ENCODE measurements around the gene DPP4. TPM values are rescaled to one million over a fixed set of nuclear protein-coding genes. Genes with fewer than 3 reads are reported as not detected.

DPP4 gene
- total and polyA plus RNA-seq, 2 of the 13 experiments (the other 11 are each of a cell fraction or from before 2014, with no cell fraction given) = 39.4 to 109 TPM

DNA sequence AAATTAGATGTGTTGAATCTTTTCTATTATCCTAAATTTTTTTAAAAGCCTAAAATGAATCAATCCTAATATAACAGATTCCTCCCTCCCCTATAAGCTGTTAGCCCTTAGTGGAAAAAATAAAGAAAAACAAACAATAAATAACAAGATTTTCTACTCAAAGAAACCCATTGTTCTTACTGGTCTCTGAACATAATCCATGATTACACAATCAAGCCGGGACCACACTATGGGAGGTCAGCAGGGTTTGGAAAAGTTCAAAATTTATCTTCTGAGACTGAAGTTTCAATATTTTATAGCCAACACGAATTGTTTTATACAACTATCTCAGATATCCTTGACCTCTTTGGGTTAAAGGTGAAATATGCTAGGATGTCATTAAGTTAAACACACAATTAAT, 57.9 kb downstream of the DPP4 start (continued):
- TF ChIP-seq, protein P1, sequence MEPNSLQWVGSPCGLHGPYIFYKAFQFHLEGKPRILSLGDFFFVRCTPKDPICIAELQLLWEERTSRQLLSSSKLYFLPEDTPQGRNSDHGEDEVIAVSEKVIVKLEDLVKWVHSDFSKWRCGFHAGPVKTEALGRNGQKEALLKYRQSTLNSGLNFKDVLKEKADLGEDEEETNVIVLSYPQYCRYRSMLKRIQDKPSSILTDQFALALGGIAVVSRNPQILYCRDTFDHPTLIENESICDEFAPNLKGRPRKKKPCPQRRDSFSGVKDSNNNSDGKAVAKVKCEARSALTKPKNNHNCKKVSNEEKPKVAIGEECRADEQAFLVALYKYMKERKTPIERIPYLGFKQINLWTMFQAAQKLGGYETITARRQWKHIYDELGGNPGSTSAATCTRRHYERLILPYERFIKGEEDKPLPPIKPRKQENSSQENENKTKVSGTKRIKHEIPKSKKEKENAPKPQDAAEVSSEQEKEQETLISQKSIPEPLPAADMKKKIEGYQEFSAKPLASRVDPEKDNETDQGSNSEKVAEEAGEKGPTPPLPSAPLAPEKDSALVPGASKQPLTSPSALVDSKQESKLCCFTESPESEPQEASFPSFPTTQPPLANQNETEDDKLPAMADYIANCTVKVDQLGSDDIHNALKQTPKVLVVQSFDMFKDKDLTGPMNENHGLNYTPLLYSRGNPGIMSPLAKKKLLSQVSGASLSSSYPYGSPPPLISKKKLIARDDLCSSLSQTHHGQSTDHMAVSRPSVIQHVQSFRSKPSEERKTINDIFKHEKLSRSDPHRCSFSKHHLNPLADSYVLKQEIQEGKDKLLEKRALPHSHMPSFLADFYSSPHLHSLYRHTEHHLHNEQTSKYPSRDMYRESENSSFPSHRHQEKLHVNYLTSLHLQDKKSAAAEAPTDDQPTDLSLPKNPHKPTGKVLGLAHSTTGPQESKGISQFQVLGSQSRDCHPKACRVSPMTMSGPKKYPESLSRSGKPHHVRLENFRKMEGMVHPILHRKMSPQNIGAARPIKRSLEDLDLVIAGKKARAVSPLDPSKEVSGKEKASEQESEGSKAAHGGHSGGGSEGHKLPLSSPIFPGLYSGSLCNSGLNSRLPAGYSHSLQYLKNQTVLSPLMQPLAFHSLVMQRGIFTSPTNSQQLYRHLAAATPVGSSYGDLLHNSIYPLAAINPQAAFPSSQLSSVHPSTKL (CRISPR knock-in tag; IDR thresholded peaks at IDR 0.05) = peak; percentile 77
- TF ChIP-seq KLF15 (CRISPR knock-in tag; IDR thresholded peaks at IDR 0.05; ENCODE audit: borderline replicate concordance) (no peak), SAP130 (CRISPR knock-in tag; IDR thresholded peaks at IDR 0.05; ENCODE audit: low read depth) (peak; percentile 20; the same call in 1 of the 2 replicates), GATAD2A (CRISPR knock-in tag; IDR thresholded peaks at IDR 0.05) (peak; percentile 80), KAT8 (CRISPR knock-in tag; IDR thresholded peaks at IDR 0.05) (peak; percentile 35; the same call in 1 of the 2 replicates), RARA (CRISPR knock-in tag; IDR thresholded peaks at IDR 0.05) (peak; percentile 55; the same call in 1 of the 2 replicates), JUN (CRISPR knock-in tag; IDR thresholded peaks at IDR 0.05) (no peak), ARNT2 (CRISPR knock-in tag; IDR thresholded peaks at IDR 0.05; ENCODE audit: low read depth) (no peak), FOXP1 (IDR thresholded peaks at IDR 0.05) (no peak), FOXP1 (CRISPR knock-in tag; IDR thresholded peaks at IDR 0.05) (peak; percentile 59; the same call in 1 of the 2 replicates), RXRB (CRISPR knock-in tag; IDR thresholded peaks at IDR 0.05; ENCODE audit: borderline replicate concordance) (peak; percentile 58; the same call in 1 of the 2 replicates), RFX1 (IDR thresholded peaks at IDR 0.05) (no peak), SOX13 (IDR thresholded peaks at IDR 0.05) (no peak), SOX13 (CRISPR knock-in tag; conservative IDR thresholded peaks at IDR 0.05 in 1 of 2, IDR thresholded peaks at IDR 0.05 in 1 of 2) (peak in 1 of 2 experiments; percentile 85; a peak in 2 of 4 replicates), CEBPB (IDR thresholded peaks at IDR 0.05; ENCODE audit: borderline replicate concordance, low read depth, low read length) (peak; percentile 97), NR2F1 (CRISPR knock-in tag; IDR thresholded peaks at IDR 0.05) (0 out of 4 replicates have a peak, but pooled peaks of 1 of the 2 experiments have one; percentile 24), NFIC (IDR thresholded peaks at IDR 0.05; ENCODE audit: low read length) (peak; percentile 40; the same call in 1 of the 2 replicates)
- TF ChIP-seq, protein P2, sequence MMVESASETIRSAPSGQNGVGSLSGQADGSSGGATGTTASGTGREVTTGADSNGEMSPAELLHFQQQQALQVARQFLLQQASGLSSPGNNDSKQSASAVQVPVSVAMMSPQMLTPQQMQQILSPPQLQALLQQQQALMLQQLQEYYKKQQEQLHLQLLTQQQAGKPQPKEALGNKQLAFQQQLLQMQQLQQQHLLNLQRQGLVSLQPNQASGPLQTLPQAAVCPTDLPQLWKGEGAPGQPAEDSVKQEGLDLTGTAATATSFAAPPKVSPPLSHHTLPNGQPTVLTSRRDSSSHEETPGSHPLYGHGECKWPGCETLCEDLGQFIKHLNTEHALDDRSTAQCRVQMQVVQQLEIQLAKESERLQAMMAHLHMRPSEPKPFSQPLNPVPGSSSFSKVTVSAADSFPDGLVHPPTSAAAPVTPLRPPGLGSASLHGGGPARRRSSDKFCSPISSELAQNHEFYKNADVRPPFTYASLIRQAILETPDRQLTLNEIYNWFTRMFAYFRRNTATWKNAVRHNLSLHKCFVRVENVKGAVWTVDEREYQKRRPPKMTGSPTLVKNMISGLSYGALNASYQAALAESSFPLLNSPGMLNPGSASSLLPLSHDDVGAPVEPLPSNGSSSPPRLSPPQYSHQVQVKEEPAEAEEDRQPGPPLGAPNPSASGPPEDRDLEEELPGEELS (CRISPR knock-in tag; IDR thresholded peaks at IDR 0.05) = peak; percentile 54
- TF ChIP-seq, protein P3, sequence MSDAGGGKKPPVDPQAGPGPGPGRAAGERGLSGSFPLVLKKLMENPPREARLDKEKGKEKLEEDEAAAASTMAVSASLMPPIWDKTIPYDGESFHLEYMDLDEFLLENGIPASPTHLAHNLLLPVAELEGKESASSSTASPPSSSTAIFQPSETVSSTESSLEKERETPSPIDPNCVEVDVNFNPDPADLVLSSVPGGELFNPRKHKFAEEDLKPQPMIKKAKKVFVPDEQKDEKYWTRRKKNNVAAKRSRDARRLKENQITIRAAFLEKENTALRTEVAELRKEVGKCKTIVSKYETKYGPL (CRISPR knock-in tag; IDR thresholded peaks at IDR 0.05) = peak; percentile 47; the same call in 1 of the 2 replicates
- TF ChIP-seq, protein P4, sequence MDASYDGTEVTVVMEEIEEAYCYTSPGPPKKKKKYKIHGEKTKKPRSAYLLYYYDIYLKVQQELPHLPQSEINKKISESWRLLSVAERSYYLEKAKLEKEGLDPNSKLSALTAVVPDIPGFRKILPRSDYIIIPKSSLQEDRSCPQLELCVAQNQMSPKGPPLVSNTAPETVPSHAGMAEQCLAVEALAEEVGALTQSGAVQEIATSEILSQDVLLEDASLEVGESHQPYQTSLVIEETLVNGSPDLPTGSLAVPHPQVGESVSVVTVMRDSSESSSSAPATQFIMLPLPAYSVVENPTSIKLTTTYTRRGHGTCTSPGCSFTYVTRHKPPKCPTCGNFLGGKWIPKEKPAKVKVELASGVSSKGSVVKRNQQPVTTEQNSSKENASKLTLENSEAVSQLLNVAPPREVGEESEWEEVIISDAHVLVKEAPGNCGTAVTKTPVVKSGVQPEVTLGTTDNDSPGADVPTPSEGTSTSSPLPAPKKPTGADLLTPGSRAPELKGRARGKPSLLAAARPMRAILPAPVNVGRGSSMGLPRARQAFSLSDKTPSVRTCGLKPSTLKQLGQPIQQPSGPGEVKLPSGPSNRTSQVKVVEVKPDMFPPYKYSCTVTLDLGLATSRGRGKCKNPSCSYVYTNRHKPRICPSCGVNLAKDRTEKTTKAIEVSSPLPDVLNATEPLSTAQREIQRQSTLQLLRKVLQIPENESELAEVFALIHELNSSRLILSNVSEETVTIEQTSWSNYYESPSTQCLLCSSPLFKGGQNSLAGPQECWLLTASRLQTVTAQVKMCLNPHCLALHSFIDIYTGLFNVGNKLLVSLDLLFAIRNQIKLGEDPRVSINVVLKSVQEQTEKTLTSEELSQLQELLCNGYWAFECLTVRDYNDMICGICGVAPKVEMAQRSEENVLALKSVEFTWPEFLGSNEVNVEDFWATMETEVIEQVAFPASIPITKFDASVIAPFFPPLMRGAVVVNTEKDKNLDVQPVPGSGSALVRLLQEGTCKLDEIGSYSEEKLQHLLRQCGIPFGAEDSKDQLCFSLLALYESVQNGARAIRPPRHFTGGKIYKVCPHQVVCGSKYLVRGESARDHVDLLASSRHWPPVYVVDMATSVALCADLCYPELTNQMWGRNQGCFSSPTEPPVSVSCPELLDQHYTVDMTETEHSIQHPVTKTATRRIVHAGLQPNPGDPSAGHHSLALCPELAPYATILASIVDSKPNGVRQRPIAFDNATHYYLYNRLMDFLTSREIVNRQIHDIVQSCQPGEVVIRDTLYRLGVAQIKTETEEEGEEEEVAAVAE (CRISPR knock-in tag; IDR thresholded peaks at IDR 0.05; ENCODE audit: borderline replicate concordance) = no peak
